Measurements from ENCODE around the gene RTP3.
A peak's percentile ranks its signal among the peaks of the same experiment; 100 is the strongest.
"Not testable (repeated sequence)": the region's sequence is repeated elsewhere in the genome, so short reads cannot be mapped to it uniquely, and the experiment has no call there.

Gene RTP3

DNA sequence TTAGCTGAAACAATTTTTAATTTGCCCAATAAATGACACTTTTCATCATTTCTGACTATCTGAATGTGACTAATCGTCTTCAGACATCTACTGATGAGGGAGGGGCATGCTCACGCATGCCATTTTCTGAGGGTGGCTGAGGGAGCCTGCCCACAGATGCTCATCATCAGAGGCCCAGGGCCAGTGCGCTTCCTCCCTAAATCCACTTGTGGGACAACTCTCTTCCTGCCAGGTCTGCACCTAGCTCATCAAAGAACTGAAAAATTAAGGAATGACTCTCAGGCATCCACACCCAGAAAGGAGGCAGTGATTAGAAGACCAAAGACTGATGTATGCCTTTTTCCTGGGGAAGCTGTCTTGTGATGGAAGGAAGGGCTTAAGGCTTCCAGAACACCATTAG is 22.8 kb downstream of the RTP3 start:
- DNase-seq = no peak

DNA sequence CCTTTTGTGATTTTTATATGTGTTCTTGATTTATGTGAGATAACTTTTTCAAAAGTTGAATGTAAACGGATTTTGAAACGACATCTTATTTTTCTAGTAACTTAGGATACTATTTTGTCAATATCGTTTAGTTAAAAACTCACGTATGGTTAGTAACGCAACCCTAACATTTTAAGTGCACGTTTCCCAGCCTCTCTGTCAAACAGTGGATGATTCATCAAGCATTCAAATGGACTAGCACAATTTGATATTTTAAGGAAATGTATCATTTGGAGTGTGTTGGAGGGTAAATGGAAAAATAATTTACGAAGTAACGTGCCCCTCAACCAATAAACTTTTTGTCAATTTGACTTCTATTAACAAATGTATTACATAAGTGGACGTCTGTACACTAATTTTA is 23.3 kb downstream of the RTP3 start:
- DNase-seq = no peak

DNA sequence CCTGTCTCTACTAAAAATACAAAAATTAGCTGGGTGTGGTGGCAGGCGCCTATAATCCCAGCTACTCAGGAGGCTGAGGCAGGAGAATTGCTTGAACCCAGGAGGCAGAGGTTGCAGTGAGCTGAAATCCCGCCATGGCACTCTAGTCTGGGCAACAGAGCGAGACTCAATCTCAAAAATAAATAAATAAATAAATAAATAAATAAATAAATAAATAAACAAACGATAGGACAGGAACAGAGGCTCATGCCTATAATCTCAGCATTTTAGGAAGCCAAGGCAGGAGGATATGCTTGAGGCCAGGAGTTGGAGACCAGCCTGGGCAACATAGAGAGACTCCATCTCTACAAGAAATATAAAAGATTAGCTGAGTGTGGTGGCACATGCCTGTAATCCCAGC is 24.4 kb downstream of the RTP3 start:
- DNase-seq = not testable (repeated sequence)

DNA sequence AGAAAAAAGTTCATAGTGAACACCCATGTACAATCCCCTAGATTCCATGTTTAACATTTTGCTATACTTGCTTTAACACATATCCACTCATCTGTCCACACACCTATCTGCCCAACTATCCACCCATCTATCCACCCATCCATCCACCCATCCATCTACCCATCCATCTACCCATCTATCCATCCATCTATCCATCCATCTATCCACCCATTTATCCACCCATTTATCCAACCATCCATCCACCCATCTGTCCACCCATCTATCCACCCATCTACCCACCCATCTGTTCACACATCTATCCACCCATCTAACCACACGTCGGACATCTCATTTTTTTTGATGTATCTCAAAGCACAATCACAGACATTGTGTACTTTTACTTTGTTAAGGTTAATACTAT is 25.8 kb downstream of the RTP3 start:
- no peak for DNase-seq

DNA sequence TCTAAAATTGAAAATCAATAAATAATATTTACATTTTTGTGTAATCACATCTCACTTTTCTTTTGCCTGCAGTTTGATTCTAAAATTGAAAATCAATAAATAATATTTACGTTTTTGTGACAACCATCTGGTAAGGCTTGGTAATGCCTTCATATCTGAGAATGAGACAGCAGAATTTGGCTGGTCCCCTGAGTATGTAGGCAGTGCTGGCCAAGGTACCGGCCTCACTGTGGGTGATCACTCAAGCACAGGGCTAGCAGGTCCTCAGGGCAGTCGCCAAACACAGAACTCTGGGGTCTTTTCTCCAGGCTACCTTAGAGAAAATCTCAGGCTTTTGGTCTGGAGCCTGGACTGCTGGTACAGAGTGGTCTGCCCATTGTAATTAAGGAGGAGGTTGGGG is 26.2 kb downstream of the RTP3 start:
- DNase-seq = no peak

DNA sequence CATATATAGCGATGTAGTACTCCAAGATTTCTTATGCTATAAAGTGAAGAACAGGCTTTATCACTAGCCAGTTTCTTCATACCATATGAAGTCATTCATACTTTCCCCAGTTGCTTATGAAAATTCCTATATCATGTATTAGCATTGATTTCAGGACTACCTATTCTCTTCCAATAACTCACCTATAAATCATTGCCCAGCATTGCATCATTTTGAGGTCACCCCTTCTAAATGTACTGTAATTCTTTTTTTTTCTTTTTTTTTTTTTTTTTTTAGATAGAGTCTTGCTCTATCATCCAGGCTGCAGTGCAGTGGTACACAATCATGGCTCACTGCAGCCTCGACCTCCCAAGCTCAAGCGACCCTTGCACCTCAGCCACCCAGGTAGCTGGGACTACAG is 27.1 kb downstream of the RTP3 start:
- no peak for DNase-seq

DNA sequence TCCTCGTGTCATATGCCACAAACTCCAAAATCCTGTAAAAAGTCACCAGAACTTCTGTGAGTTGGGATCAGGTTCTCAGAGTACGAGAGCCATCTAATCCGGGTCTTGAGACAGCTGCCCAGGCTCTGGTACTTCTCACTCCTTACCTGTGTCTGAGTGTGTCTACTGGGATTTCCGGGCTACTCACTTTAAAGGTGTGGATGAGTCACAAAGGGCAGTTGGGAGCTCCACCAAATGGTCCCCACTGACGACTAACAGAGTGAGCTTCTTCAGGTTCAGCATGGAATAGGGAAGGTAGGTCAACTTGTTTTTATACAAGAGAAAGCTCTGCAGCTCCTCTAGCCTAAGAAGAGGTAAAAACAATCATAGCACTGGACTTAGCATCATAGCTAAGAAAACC is 29.5 kb downstream of the RTP3 start:
- DNase-seq = no peak

DNA sequence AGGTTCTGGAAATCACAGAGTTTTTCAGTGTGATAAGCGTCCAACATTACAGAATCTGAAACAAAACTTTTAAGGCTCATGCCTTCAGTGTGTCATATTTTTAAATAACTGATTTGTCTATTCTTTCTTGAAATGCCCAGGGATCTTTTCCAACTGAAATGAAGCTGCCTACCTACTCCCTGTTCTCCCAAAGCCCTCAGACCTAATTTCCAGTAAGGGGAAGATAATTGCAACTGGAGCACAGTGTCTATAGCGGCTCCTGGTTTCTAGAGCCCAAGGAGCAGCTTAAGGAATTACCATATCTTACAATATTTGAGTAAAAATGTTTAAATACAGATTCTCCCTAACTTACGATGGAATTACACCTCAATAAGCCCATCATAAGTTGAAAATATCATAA is 35.3 kb downstream of the RTP3 start:
- no peak for DNase-seq

DNA sequence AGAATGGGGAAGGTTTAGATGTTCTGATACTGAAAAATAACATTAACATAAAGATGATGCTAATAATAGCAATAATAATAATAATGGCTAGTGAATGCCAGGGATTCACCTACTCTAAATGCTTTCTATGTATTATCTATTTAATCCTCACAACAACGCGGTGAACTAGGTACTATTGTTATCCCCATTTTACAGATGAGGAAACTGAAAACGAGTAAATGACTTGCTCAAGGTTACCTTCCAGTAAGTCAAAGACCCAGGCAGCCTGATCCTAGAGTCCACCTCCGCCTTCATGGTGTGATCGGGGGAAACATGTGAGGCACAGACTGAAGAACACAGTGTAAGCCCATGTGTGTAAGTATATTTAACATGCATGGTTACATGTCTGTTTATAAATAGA is 38.0 kb downstream of the RTP3 start:
- no peak for DNase-seq

DNA sequence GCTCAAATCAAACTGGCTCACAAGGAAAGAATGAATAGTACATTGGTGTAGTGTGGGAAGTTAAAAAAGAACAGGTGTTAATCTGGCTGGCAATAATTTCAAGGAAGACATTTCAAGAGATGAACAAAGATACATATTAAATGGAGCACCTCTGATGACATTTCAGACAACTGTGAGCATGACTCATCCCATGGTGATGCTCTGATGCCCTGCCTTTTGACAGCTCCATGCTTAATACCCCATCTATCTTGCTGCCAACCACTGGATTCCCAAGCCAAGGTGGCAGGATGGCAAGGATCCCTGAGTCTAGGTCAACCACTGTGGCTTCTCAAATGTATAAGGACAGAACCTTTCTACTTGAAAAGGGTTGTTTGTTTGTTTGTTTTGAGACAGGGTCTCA is 39.0 kb downstream of the RTP3 start:
- no peak for DNase-seq

DNA sequence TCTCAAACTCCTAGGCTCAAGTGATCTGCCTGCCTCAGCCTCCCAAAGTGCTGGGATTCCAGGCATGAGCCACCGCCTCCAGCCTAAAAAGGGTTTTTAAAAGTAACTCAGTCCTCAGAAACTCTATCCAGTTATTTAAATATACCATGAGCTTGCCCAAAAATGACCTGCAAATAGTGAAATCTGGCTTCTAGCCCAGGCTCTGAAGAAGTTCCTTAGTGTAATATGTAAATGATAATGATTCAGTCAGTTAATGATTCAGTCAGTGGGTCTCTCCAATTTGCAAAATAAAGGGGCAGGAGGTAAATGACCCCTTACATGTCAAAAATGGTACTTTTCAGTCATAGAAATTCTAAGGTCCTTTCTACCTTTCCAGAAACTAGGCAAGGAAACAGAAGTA is 39.5 kb downstream of the RTP3 start:
- DNase-seq = no peak

DNA sequence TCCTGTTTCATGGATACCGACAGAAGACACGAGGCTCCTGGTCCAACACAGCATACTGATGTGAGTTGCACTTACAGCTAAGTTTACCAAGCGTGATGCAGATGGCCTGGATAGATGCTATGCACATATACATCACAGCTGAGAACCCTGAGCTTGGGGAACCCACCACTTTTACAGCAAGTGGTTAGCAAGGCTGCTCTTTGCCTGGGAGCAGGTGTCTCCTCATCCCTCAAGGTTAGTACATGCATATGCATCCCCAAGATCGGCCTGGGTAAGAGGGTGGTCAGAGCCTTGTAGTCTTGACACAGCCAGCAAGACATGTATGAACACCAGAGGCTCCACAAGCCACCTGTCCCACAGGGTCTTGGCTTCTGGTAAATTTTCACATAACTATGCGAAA is 40.0 kb downstream of the RTP3 start:
- DNase-seq = no peak

DNA sequence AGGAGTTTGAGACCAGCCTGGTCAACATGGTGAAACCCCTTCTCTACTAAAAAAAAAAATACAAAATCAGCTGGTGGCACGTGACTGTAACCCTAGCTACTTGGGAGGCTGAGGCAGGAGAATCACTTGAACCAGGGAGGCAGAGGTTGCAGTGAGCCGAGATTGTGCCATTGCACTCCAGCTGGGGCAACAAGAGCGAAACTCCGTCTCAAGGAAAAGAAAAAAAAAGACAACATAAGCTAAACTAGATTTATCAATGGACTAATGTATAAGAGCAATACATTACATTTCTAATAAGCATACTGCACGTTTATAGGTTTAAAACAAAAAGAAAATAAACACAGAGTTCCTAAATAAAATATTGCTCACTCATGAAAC is 40.6 kb downstream of the RTP3 start:
- DNase-seq = not testable (repeated sequence)

DNA sequence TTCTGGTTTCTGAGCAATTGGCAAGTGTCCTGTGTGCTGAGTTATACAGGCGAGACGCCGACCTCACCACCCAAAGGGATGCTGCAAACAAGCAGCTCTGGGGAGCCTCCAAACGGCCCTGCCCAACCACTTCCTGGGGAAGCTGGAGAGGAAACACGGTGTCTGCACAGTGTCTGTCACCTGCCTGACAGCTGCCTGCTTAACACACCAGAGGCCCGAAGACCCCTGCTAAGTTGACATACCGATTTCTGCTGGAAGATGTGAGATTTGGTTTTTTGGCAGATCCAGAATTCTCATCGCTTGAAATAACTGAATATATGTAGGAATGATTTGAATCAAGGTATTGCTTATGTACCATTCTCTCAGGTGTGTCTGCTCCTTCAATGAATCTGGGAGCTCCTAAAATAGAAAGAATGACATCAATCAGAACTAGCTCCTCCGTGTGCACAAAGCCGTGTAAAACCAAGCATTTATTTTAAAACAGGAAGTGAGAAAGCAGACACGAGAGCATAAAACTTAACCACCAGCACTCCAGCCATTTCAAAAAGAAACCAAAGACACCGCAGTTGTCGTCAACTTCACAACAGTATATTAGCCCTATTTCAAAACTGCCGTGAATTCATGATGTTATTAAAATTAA is 41.1 kb downstream of the RTP3 start:
- peak; percentile 1 for DNase-seq

DNA sequence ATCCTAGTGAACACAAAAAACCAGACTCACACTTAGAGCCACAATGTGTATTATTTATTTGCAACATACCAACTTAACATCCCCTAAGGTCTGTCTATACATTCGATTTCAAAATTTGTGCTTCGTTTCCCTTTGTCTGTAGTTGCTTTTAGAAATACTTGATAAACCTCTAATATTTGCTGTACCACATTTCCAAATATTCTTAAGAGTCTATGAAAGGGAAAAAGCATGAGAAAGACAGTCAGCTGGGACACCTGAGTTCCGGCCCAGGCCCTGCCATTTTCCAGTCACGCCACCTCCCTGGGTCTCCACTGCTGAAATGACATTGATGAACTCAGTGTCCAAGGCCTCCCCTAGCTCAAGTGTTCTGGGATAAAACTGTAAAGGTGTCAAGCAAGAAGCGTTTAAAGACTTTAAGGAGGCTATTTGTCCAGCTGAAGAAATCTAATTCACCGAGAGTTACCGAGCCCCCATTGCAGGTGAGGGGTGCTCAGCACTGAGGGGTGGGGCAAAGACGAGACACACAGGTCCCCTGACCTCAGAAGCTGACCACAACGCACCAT is 41.7 kb downstream of the RTP3 start:
- DNase-seq = no peak

DNA sequence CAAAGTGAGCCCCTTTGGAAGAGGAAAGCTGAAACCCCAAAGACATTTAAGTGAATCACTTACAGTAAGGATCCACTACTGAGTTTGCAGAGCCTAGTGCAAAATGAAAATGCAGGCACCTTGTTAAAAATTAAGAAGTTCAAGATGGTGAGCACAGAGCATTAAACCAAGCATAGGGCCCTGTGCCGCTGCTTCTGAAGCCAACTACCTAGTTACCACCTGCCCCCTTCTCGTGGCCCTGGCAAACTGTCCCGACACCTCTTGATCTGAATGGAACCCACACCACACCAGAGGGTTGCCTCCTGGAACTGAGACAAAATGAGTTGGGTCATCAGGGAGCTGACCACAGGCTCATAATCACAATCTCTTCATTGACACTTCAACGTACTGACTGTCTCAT is 42.8 kb downstream of the RTP3 start:
- no peak for DNase-seq

DNA sequence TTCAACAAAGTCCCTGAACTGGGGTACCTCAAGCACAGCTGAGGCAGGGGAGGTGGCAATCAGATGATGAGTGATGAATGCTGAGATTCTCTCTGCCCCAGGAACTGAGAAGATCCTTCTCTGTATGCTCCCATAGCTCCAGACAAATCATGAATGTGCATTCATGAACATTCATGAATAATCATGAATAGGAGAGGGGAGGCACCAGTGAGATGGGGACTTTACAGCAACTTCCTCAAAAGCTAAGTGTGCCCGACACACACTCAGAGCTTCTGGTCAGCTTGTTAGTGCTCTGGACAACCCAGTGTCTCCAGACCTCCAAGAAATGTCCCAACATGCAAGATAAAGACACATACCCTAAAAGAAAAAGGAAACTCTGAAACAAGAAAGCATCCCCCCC is 44.1 kb downstream of the RTP3 start:
- DNase-seq = no peak

DNA sequence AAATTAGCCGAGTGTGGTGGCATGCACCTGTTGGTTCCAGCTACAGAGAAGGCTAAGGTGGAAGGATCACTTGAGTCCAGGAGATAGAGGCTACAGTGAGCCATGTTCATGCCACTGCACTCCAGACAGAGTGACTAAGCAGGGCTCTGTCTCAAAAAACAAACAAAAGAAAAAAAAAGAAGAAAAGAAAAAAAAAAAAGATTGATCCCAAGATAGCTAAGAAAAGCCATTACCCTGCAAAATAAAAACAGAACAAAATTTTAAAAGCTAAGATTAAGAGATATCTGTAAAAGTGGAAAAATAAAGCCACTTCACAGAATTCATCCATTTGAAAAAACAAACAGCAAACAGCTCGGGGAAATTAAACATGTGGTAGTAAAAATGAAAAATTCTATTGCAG is 44.6 kb downstream of the RTP3 start:
- DNase-seq = no peak

DNA sequence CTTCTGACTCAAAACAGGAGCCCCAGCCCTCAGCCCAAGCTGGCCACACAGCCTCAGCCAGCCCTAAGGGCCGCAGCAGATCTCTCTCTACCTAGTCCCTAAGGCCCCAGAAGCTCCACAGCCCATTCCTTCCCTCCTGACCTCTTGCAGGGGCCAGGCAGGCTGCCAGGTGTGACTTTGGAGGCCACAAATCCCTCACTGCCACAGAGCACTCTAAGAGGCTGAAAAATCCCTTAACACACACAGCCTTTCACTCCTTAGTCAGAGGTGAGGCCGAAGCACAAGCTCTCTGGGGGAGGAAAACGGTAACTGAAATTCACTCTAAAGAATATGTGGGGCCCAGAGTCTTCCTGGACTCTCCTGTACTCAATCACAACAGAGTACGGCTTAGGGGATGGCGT is 45.0 kb downstream of the RTP3 start:
- no peak for DNase-seq

DNA sequence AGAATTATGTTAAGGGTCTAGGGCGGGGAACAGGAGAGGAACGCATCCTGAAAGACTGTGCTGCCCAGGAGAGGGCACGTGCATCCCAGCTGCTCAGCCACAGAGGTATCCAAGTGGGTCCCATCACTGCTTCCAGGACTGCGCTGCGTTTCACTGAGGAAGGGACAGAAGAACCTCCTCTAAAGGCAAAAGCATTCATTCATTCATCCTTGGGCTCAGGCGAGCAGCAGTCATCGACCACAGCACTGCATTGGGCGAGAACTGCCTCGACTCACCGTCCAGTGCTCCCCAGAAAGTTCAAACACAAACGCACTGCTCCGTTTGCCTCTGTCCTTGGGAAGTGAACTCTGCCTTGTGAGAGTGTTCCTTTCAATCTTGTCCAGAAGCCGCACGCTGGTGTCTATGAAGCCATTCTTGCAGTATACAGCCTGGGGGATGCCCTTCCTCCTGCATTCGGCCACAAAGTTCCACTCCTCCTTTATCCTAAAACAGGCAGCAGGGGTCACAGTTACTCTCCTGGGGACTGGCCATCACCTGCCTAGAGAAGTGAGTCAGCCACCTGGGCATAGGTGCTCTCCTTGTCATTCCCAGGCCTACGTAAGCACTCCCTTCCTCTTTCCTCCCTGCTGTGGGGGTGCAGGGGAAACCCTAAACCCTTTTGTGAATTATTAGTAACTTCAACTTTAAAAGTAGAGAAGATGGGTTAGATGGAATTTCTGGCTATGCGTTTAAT is 47.2 kb downstream of the RTP3 start:
- no peak for DNase-seq

DNA sequence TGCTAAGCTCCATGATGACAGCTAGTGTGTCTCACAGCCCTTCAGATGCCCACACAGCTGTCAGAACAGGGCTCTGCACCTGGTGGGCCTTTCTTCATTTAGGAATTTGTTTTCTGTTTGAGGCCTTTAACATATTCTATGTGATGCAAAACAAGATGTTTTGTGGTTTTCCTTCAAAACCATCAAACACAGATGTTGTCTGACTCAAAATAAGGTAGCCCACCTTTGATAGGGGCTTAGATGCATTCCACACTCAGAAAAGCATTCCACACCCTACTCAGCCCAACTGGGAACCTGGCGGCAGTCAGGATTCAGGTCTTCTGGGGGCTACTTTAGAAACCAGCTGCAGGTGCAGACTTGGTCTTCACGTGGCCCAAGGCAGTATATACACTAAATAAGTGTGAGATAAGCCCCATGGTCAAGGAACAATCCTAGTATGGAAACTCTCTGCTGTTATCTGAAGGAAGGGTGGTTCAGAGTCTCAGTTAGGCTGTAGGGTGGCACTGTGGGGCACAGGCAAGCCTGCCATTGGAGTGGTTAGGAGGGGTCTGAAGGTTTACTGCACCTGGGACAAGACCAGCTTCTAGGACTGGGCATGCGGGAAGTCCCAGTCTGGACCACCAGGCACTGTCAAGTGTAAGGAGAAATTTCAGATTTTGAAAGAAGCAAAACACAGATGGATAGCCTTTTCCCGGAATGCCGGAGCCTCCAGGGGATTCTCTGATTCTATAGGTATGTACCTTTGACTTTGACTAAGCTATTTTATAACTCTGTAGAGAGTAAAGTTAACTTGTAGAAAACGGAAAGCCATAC is 48.2 kb downstream of the RTP3 start:
- DNase-seq = no peak

DNA sequence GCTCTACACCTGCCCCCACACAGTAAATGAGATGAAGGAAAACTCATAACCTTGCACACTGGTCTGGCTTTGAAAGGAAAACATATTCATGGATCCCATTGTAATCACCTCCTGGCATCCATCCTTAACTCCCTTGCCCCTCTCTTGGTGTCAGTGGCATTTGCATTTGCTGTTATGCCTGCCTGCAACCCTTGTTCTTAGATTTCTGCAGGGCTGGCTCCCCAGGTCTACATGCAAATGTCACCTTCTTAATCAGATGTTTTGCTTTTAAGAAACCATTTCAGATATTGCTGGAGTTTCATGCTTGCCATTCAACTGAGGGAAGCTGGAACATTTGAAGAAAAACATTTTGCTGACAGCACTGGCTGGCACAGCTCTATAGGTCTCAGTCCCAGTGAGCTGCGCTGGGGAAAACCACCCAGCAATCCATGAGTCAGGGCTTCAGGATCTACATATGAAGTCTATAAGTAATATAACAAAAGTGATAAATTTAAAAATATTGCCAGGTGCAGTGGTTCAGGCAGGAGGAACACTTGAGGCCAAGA is 49.2 kb downstream of the RTP3 start:
- no peak for DNase-seq

DNA sequence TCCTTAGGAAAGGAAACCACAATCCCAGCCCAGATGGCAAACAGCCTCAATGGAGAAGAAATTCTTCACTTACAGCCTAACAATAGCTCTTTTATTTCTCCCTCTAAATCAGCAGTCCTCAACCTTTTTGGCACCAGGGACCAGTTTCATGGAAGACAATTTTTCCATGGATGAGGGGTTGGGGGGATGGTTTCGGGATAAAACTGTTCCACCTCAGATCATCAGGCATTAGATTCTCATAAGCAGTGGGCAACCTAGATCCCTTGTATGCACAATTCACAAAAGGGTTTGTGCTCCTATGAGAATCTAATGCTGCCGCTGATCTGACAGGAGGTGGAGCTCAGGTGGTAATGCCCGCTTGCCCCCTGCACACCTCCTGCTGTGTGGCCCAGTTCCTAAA is 50.8 kb downstream of the RTP3 start:
- not testable (repeated sequence) for DNase-seq

Measured in SHP77 treated with DMSO at 0.1 percent for 48 hours (cell line).